Right lobe of liver (tissue), 4 donors: ENCODE data around the gene COA1.

ENCODE experiments used
- POLR2A ChIP-seq: fragments of 450-650 bp; IDR thresholded peaks from one replicate; pipeline ENCODE4 v1.6.1; 2017; ENCODE audit warnings: antibody characterized with exemption, mild to moderate bottlenecking
- TF ChIP-seq, protein P1 (sequence below), 4 donors: fragments of 200-600 bp in 3 of 4; fragments of 450-650 bp in 1 of 4; IDR thresholded peaks; one replicate each; pipeline versions ENCODE4 v1.5.1 to v1.8.0; 2016 to 2022; ENCODE audit warnings: antibody characterized with exemption in 4 of 4, mild to moderate bottlenecking in 2 of 4
- donor health status: DM: no; HTN: no; CAD: no.
- donor health status: DM: no; HTN: no; CAD: no.
- donor health status: DM: no; HTN: yes; CAD: no.

DNA sequence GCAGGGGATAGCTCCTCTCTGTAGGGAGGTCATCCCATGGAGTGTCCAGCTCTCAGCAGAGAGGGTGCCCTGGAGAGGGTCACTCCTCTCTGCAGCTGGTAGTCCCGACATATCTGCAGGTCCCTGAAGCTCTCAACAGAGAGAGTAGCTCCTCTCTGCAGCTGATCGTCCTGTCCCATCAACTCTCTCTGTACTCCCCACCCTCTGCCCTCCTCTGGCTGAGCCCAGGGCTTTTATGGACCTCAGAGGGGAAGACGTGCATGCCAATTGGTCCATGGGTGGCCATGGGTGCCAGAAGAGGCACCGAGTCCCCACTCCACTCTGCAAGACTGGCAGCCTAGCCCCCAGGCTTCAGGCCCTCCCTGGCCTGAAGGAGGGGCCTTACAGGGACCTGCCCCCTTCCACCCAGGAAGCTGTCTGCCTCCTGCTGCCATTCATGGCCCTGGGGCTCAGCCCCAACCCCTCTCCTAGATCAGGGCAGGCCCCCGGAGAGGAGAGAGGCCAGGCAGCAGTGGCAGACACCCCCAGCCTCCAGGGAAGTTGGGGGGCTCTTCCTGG, 20.1 kb upstream of the COA1 start:
- TF ChIP-seq, protein P1, sequence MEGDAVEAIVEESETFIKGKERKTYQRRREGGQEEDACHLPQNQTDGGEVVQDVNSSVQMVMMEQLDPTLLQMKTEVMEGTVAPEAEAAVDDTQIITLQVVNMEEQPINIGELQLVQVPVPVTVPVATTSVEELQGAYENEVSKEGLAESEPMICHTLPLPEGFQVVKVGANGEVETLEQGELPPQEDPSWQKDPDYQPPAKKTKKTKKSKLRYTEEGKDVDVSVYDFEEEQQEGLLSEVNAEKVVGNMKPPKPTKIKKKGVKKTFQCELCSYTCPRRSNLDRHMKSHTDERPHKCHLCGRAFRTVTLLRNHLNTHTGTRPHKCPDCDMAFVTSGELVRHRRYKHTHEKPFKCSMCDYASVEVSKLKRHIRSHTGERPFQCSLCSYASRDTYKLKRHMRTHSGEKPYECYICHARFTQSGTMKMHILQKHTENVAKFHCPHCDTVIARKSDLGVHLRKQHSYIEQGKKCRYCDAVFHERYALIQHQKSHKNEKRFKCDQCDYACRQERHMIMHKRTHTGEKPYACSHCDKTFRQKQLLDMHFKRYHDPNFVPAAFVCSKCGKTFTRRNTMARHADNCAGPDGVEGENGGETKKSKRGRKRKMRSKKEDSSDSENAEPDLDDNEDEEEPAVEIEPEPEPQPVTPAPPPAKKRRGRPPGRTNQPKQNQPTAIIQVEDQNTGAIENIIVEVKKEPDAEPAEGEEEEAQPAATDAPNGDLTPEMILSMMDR (IDR thresholded peaks at IDR 0.05), result no peak
- TF ChIP-seq POLR2A, result no peak
